Measurements from ENCODE around the gene ADAR. TPM values are rescaled to one million over a fixed set of nuclear protein-coding genes. Genes with fewer than 3 reads are reported as not detected.
A peak's percentile ranks its signal among the peaks of the same experiment; 100 is the strongest.
"Not testable (repeated sequence)": the region's sequence is repeated elsewhere in the genome, so short reads cannot be mapped to it uniquely, and the experiment has no call there.

Gene ADAR
- total and polyA plus RNA-seq, 2 of the 4 experiments (the other 2 are of a cell fraction): 70.9 to 131 TPM

DNA sequence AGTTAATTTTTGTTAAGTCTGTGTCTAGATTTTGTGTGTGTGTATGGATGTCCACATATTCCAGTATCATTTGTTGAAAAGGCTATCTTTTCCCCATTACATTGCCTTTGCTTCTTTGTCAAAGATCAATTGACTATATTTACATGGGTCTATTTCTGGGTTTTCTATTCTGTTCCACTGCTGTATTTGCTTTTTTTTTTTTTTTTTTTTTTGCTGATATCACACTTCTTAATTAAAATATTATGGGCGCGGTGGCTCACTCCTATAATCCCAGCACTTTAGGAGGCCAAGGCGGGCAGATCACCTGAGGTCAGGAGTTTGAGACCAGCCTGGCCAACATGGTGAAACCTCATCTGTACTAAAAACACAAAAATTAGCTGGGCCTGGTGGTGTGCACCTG lies 36.7 kb upstream of the ADAR start:
- CTCF ChIA-PET: interaction anchor here (0.7 kb wide), 1 partner anchor 329 kb away, joined by 3 read pairs; no protein-coding TSS in a partner anchor
- intact Hi-C loops (cut with micrococcal nuclease): not testable (repeated sequence)

More for the DNA sequence above, 36.7 kb upstream of the ADAR start:
- ATAC-seq (ENCODE audit: low read depth); H3K56ac ChIP-seq (ENCODE audit: extremely low read depth, insufficient read depth, low read length); BruUV-seq (replicated peaks); H3K79me1 ChIP-seq (ENCODE audit: low read depth in 1 of 2, low read length in 2 of 2); H3K27ac ChIP-seq (ENCODE audit: insufficient read depth, low read length); H2BK15ac ChIP-seq (ENCODE audit: low read depth, low read length); dilution Hi-C loops (cut with HindIII; ENCODE audit: low sequenced_read_pairs, unreplicated experiment); H3K14ac ChIP-seq (replicated peaks; ENCODE audit: low read depth, low read length); H2AK5ac ChIP-seq (ENCODE audit: low read depth, low read length); H3K9ac ChIP-seq (ENCODE audit: low read depth, low read length); DNase-seq; H2BK5ac ChIP-seq (ENCODE audit: low read depth, low read length, poor library complexity, severe bottlenecking); H4K5ac ChIP-seq (ENCODE audit: low read depth, low read length); H3K23ac ChIP-seq (ENCODE audit: low read depth, low read length); H3K27me3 ChIP-seq (ENCODE audit: control insufficient read depth, insufficient read depth, low read length); H4K20me1 ChIP-seq (ENCODE audit: insufficient read depth, low read length); H3K4me1 ChIP-seq (ENCODE audit: control insufficient read depth, insufficient read depth, low read length); H3K4me3 ChIP-seq (ENCODE audit: insufficient read depth, low read depth, low read length); H2BK120ac ChIP-seq (ENCODE audit: low read depth, low read length); H2AFZ ChIP-seq (replicated peaks; ENCODE audit: low read length, poor library complexity); in situ Hi-C loops (cut with MboI; ENCODE audit: low sequenced_read_pairs); H3K36me3 ChIP-seq (ENCODE audit: control insufficient read depth, insufficient read depth, low read length); H2BK20ac ChIP-seq (ENCODE audit: low read depth, low read length); POLR2A ChIA-PET (ENCODE audit: unreplicated experiment); H3K9me1 ChIP-seq (ENCODE audit: insufficient read depth, low read length); H3K9me3 ChIP-seq (ENCODE audit: control insufficient read depth, insufficient read depth, low read length); H3K18ac ChIP-seq (ENCODE audit: low read depth, low read length); H3K4me2 ChIP-seq (ENCODE audit: low read depth, low read length); H2AK9ac ChIP-seq (replicated peaks; ENCODE audit: low read depth, low read length, poor library complexity); H4K91ac ChIP-seq (ENCODE audit: insufficient read depth, low read depth, low read length); H3K4ac ChIP-seq (ENCODE audit: low read depth, low read length); H4K8ac ChIP-seq (ENCODE audit: low read depth in 2 of 2, low read length in 2 of 2): not testable (repeated sequence)
- 0 out of 2 replicates have a peak, but pooled peaks have one; percentile 19 for TF ChIP-seq MAFK (IDR thresholded peaks at IDR 0.05; ENCODE audit: low read depth, low read length)
- no CpG with 5 or more reads among the region's 3 CpGs for WGBS, 2 experiments (ENCODE audit: extremely low coverage in 2 of 2, insufficient read length in 1 of 2)
